Endodermal cell (in vitro differentiated cells): ENCODE measurements around the gene CST1. TPM values are rescaled to one million over a fixed set of nuclear protein-coding genes. Genes with fewer than 3 reads are reported as not detected.

Experiments
- DNase-seq: peaks from one replicate; pipeline ENCODE4 v3.0.0-alpha.2; 2017
- H3K27ac ChIP-seq: 2 replicates; pipeline ENCODE4 v1.5.1; 2013; ENCODE audit warnings: mild to moderate bottlenecking, low read depth, low read length, moderate library complexity
- H3K27me3 ChIP-seq: 2 replicates; pipeline ENCODE4 v1.6.1; 2013; ENCODE audit warnings: mild to moderate bottlenecking, low read length, moderate library complexity; ENCODE audit not compliant: insufficient read depth, control insufficient read depth, poor library complexity, severe bottlenecking
- H3K36me3 ChIP-seq: 2 replicates; pipeline ENCODE4 v1.7.0; 2013; ENCODE audit warnings: mild to moderate bottlenecking, low read length, moderate library complexity; ENCODE audit not compliant: control insufficient read depth, insufficient read depth
- H3K4me1 ChIP-seq: one replicate; pipeline ENCODE4 v1.7.0; 2013; ENCODE audit warnings: low read length; ENCODE audit not compliant: control insufficient read depth, insufficient read depth
- H3K4me3 ChIP-seq: 2 replicates; pipeline ENCODE4 v1.5.1; 2013; ENCODE audit warnings: mild to moderate bottlenecking, low read length, moderate library complexity
- H3K9ac ChIP-seq: 2 replicates; pipeline ENCODE4 v1.6.1; 2013; ENCODE audit warnings: mild to moderate bottlenecking, low read length, moderate library complexity; ENCODE audit not compliant: poor library complexity, severe bottlenecking; ENCODE audit errors: extremely low read depth
- H3K9me3 ChIP-seq: 2 replicates; pipeline ENCODE4 v1.6.1; 2013; ENCODE audit warnings: mild to moderate bottlenecking, low read length, moderate library complexity; ENCODE audit not compliant: control insufficient read depth
- H3K27ac Mint-ChIP-seq: 2 replicates; pipeline ENCODE4 v1.8.0; 2020; ENCODE audit warnings: mixed read lengths
- H3K27me3 Mint-ChIP-seq: 2 replicates; pipeline ENCODE4 v1.8.0; 2021; ENCODE audit warnings: mild to moderate bottlenecking, mixed read lengths; ENCODE audit not compliant: insufficient read depth
- H3K36me3 Mint-ChIP-seq: 2 replicates; pipeline ENCODE4 v1.8.0; 2020; ENCODE audit warnings: low read depth, mixed read lengths
- H3K4me1 Mint-ChIP-seq: 2 replicates; pipeline ENCODE4 v1.8.0; 2020; ENCODE audit warnings: mixed read lengths
- H3K4me3 Mint-ChIP-seq: 2 replicates; pipeline ENCODE4 v1.8.0; 2020; ENCODE audit warnings: mild to moderate bottlenecking, moderate library complexity, mixed read lengths
- H3K9me3 Mint-ChIP-seq: 2 replicates; pipeline ENCODE4 v1.8.0; 2020; ENCODE audit warnings: mild to moderate bottlenecking, mixed read lengths
- WGBS, 2 experiments: methylation state at CpG; one replicate each; pipeline versions ENCODE4 v1.1.5 to v1.1.7; 2013; ENCODE audit warnings: missing lambda C conversion rate in 2 of 2, mixed read lengths in 1 of 2; ENCODE audit not compliant: insufficient coverage in 1 of 2, insufficient read length in 1 of 2; 5-methylcytosine and 5-hydroxymethylcytosine counted together
- total RNA-seq, 2 donors: library from RNA; stranded (reverse); fragmentation: NEBNext Ultra II Directional in 1 of 2; extraction: Animal tissue kit (Norgen Biotek cat#: 25700) in 1 of 2; gene quantifications; 2 replicates in 1 of 2; 3 replicates in 1 of 2; pipeline ENCODE4 v1.2.1, GENCODE V29; 2021
- TF ChIP-seq, protein P1 (sequence below): fragments of 200-600 bp; sonication (generic); conservative IDR thresholded peaks from 2 replicates; pipeline ENCODE4 v1.5.0; 2021; ENCODE audit warnings: antibody characterized with exemption, mild to moderate bottlenecking

The CST1 gene
- total RNA-seq, 2 donors from 2014 or later = 123 to 1,051 TPM

DNA sequence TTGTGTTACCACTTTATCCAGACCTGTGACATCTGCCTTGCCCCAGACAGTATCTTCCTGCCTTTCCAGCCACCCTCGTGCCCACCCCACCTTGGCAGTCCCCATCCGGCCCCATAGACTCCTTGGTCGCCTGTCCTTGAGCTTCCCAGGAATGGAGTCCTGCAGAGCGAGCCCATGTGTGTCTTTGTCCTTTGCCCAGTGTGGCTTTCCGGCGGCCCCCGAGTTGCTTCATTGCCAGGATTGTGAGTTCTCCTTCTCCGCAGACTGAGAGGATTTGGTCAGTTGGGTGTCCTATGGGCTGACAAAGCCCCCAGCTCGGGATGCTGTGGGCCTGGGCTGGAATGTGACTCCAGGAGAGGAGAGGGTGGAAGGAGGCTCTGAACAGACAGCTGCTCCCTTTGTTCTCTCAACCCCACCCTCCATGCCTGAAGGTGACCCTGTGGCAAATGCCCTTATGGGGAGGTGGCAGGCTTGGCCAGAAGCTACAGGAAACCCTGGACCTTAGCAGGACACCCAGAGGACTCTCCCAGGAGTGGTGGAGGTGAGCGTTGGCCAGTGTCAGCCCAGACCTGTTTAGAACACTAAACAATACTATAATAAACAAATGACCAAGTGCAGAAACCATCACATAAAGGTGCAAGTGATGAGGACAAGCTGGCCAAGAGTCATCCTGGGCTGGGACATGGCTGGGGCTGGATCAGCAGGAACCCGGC is 1.9 kb upstream of the CST1 start:
- no peaks in the 10 kb centered on the region for H3K9me3 ChIP-seq
- H3K9me3 Mint-ChIP-seq = no peaks in the 10 kb centered on the region
- no peak overlapping the region for H3K4me3 ChIP-seq
- H3K27me3 ChIP-seq = no peaks in the 10 kb centered on the region
- H3K4me1 ChIP-seq = peaks cover 10% of the 10 kb centered on the region
- WGBS, 2 experiments = 77 to 80% methylated on average over 3 to 11 of the region's 11 CpGs
- no peaks in the 10 kb centered on the region for H3K36me3 ChIP-seq
- no peak overlapping the region for H3K27ac Mint-ChIP-seq
- TF ChIP-seq, protein P1, sequence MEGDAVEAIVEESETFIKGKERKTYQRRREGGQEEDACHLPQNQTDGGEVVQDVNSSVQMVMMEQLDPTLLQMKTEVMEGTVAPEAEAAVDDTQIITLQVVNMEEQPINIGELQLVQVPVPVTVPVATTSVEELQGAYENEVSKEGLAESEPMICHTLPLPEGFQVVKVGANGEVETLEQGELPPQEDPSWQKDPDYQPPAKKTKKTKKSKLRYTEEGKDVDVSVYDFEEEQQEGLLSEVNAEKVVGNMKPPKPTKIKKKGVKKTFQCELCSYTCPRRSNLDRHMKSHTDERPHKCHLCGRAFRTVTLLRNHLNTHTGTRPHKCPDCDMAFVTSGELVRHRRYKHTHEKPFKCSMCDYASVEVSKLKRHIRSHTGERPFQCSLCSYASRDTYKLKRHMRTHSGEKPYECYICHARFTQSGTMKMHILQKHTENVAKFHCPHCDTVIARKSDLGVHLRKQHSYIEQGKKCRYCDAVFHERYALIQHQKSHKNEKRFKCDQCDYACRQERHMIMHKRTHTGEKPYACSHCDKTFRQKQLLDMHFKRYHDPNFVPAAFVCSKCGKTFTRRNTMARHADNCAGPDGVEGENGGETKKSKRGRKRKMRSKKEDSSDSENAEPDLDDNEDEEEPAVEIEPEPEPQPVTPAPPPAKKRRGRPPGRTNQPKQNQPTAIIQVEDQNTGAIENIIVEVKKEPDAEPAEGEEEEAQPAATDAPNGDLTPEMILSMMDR = no peak
- H3K36me3 Mint-ChIP-seq = peaks cover 18% of the 10 kb centered on the region
- H3K27me3 Mint-ChIP-seq = peaks cover 43% of the 10 kb centered on the region
- H3K27ac ChIP-seq = no peak overlapping the region
- no peak for DNase-seq
- no peak overlapping the region for H3K4me3 Mint-ChIP-seq
- no peak overlapping the region for H3K9ac ChIP-seq
- H3K4me1 Mint-ChIP-seq = peaks cover 76% of the 10 kb centered on the region

GRCh38 chr20:23752019-23752418 is 1.3 kb upstream of the CST1 start:
- H3K36me3 ChIP-seq = no peaks in the 10 kb centered on the region
- H3K27ac ChIP-seq = no peak overlapping the region
- TF ChIP-seq, protein P1 = no peak
- H3K27me3 Mint-ChIP-seq = peaks cover 41% of the 10 kb centered on the region
- 92 to 100% methylated on average over 1 to 4 of the region's 4 CpGs for WGBS, 2 experiments
- no peaks in the 10 kb centered on the region for H3K27me3 ChIP-seq
- no peak overlapping the region for H3K4me3 ChIP-seq
- peaks cover 21% of the 10 kb centered on the region for H3K36me3 Mint-ChIP-seq
- no peak overlapping the region for H3K27ac Mint-ChIP-seq
- no peak overlapping the region for H3K9ac ChIP-seq
- peaks cover 73% of the 10 kb centered on the region for H3K4me1 Mint-ChIP-seq
- H3K4me3 Mint-ChIP-seq = no peak overlapping the region
- no peaks in the 10 kb centered on the region for H3K9me3 Mint-ChIP-seq
- H3K4me1 ChIP-seq = peaks cover 10% of the 10 kb centered on the region
- no peaks in the 10 kb centered on the region for H3K9me3 ChIP-seq
- no peak for DNase-seq

- H3K27me3 ChIP-seq = no peaks in the 10 kb centered on the region
- TF ChIP-seq, protein P1 = no peak
- Mint-ChIP-seq H3K27me3 (peaks cover 32% of the 10 kb centered on the region), H3K4me3 (peak overlapping the region; percentile 77), H3K27ac (no peak overlapping the region), H3K9me3 (no peaks in the 10 kb centered on the region), H3K4me1 (peaks cover 53% of the 10 kb centered on the region), H3K36me3 (peaks cover 26% of the 10 kb centered on the region)
- H3K9ac ChIP-seq = no peak overlapping the region
- no peaks in the 10 kb centered on the region for H3K9me3 ChIP-seq
- H3K36me3 ChIP-seq = no peaks in the 10 kb centered on the region
- DNase-seq = no peak
- 79 to 91% methylated on average over 2 to 5 of the region's 5 CpGs for WGBS, 2 experiments
- H3K4me1 ChIP-seq = no peaks in the 10 kb centered on the region
- H3K27ac ChIP-seq = no peak overlapping the region
- H3K4me3 ChIP-seq = peak overlapping the region; percentile 13
Observed at GRCh38 chr20:23749746-23750145, 989 bp downstream of the CST1 start.
